ENCODE data around the gene TSPAN14.

The TSPAN14 gene

GRCh38 chr10:80504158-80504811 is 50.2 kb downstream of the TSPAN14 start:
- DNase-seq (ENCODE audit: low read depth): no peak

- no peak for DNase-seq (ENCODE audit: low read depth)
These were observed 50.9 kb downstream of the TSPAN14 start for GRCh38 chr10:80504897-80505465.

- no peak for DNase-seq (ENCODE audit: low read depth)
These were observed 52.1 kb downstream of the TSPAN14 start for GRCh38 chr10:80506189-80506575.

GRCh38 chr10:80506836-80507487 is 52.9 kb downstream of the TSPAN14 start:
- DNase-seq (ENCODE audit: low read depth): no peak

GRCh38 chr10:80509108-80509402 is 54.9 kb downstream of the TSPAN14 start:
- DNase-seq (ENCODE audit: low read depth): no peak

- DNase-seq (ENCODE audit: low read depth): peak; percentile 49
These were observed 55.5 kb downstream of the TSPAN14 start for GRCh38 chr10:80509403-80510161.

GRCh38 chr10:80512031-80512526 is 58.0 kb downstream of the TSPAN14 start:
- DNase-seq (ENCODE audit: low read depth): no peak

GRCh38 chr10:80513106-80513505 is 59.0 kb downstream of the TSPAN14 start:
- DNase-seq (ENCODE audit: low read depth): no peak

- no peak for DNase-seq (ENCODE audit: low read depth)
These were observed 61.4 kb downstream of the TSPAN14 start for GRCh38 chr10:80515511-80515910.

- no peak for DNase-seq (ENCODE audit: low read depth)
These were observed 61.8 kb downstream of the TSPAN14 start for GRCh38 chr10:80515941-80516340.

GRCh38 chr10:80516506-80517075 is 62.5 kb downstream of the TSPAN14 start:
- no peak for DNase-seq (ENCODE audit: low read depth)

- no peak for DNase-seq (ENCODE audit: low read depth)
These were observed 63.5 kb downstream of the TSPAN14 start for GRCh38 chr10:80517416-80518142.

- DNase-seq (ENCODE audit: low read depth): no peak
These were observed 64.2 kb downstream of the TSPAN14 start for GRCh38 chr10:80518143-80518806.

GRCh38 chr10:80518807-80519360 is 64.8 kb downstream of the TSPAN14 start:
- DNase-seq (ENCODE audit: low read depth): no peak

- DNase-seq (ENCODE audit: low read depth): no peak
These were observed 66.0 kb downstream of the TSPAN14 start for GRCh38 chr10:80519936-80520650.

- DNase-seq (ENCODE audit: low read depth): no peak
These were observed 66.8 kb downstream of the TSPAN14 start for GRCh38 chr10:80520661-80521470.

- DNase-seq (ENCODE audit: low read depth): no peak
These were observed 68.8 kb downstream of the TSPAN14 start for GRCh38 chr10:80522756-80523363.

- DNase-seq (ENCODE audit: low read depth): no peak
These were observed 69.7 kb downstream of the TSPAN14 start for GRCh38 chr10:80523773-80524172.

All from fibroblast of gingiva (primary cell).